ENCODE measurements around the gene CD93. TPM values are rescaled to one million over a fixed set of nuclear protein-coding genes. Genes with fewer than 3 reads are reported as not detected.

CD93 gene
- polyA plus RNA-seq, 2 of the 4 experiments (the other 2 are of a cell fraction) = not detected

- ChIA-PET POLR2A (no interaction called here), CTCF (no interaction called here)
- FAIRE-seq = no peak
- no peak for ATAC-seq
- TF ChIP-seq FOXS1 (CRISPR knock-in tag; IDR thresholded peaks at IDR 0.05) = no peak
- no peak for TF ChIP-seq ZC3H11A (IDR thresholded peaks at IDR 0.05)
- TF ChIP-seq NFE2L2 (conservative IDR thresholded peaks at IDR 0.05; ENCODE audit: low read length) = no peak
- TF ChIP-seq ATOH8 (CRISPR knock-in tag; IDR thresholded peaks at IDR 0.05; ENCODE audit: low read depth) = no peak
- TF ChIP-seq HOXB5 (CRISPR knock-in tag; IDR thresholded peaks at IDR 0.05) = no peak
- TF ChIP-seq MAX (IDR thresholded peaks at IDR 0.05) = no peak
- TF ChIP-seq NR3C1 (IDR thresholded peaks at IDR 0.05) = no peak
- no peak for TF ChIP-seq KDM5A (IDR thresholded peaks at IDR 0.05)
- no peak for TF ChIP-seq POLR2A (IDR thresholded peaks at IDR 0.05; ENCODE audit: low read length)
- TF ChIP-seq TFCP2L1 (CRISPR knock-in tag; IDR thresholded peaks at IDR 0.05) = no peak
- no peak for TF ChIP-seq KDM1A (IDR thresholded peaks at IDR 0.05; ENCODE audit: low read depth)
- no peak for TF ChIP-seq CBX8 (IDR thresholded peaks at IDR 0.05)
- H3K4me2 ChIP-seq = no peak overlapping the region
- H3K9me3 ChIP-seq = no peaks in the 10 kb centered on the region
- 43% methylated on average over 9 of the region's 9 CpGs for WGBS (ENCODE audit: missing lambda C conversion rate)
- H3K27ac ChIP-seq = no peak overlapping the region
- H3K4me1 ChIP-seq = no peaks in the 10 kb centered on the region
- DNase-seq (ENCODE audit: low read depth in 1 of 2, low spot score in 1 of 2) = no peak
- H3K4me3 ChIP-seq = no peak overlapping the region
Observed at GRCh38 chr20:23087587-23088251, 1.6 kb upstream of the CD93 start.

- ATAC-seq (no peak), FAIRE-seq (no peak), DNase-seq (ENCODE audit: low read depth in 1 of 2, low spot score in 1 of 2) (no peak)
- ChIA-PET POLR2A (no interaction called here), CTCF (interaction anchor here (1.1 to 1.2 kb wide), 2 partner anchors 10 to 25 kb away, joined by 3 to 5 read pairs; no protein-coding TSS in a partner anchor)
- Histone ChIP-seq H3K4me1 (no peaks in the 10 kb centered on the region), H3K4me2 (no peak overlapping the region), H3K4me3 (no peak overlapping the region), H3K27ac (no peak overlapping the region), H3K9me3 (no peaks in the 10 kb centered on the region)
- 79% methylated on average over 14 of the region's 14 CpGs for WGBS (ENCODE audit: missing lambda C conversion rate)
- TF ChIP-seq KDM5A (IDR thresholded peaks at IDR 0.05) (no peak), TP53 (CRISPR knock-in tag; IDR thresholded peaks at IDR 0.05) (no peak), EP300 (IDR thresholded peaks at IDR 0.05) (no peak), RCOR1 (IDR thresholded peaks at IDR 0.05; ENCODE audit: low read depth, low read length) (no peak), CTCF (IDR thresholded peaks at IDR 0.05) (no peak), NFE2L2 (conservative IDR thresholded peaks at IDR 0.05; ENCODE audit: low read length) (no peak)
Observed at GRCh38 chr20:23086931-23087411, 847 bp upstream of the CD93 start.

- Histone ChIP-seq H3K4me3 (no peak overlapping the region), H3K4me2 (no peak overlapping the region), H3K27ac (no peak overlapping the region), H3K4me1 (no peaks in the 10 kb centered on the region), H3K9me3 (no peaks in the 10 kb centered on the region)
- TF ChIP-seq HOXB13 (CRISPR knock-in tag; IDR thresholded peaks at IDR 0.05; ENCODE audit: low read depth) (no peak), POLR2AphosphoS2 (conservative IDR thresholded peaks at IDR 0.05; ENCODE audit: low read length) (no peak), MAFK (IDR thresholded peaks at IDR 0.05; ENCODE audit: partially characterized antibody) (no peak), JUN (IDR thresholded peaks at IDR 0.05) (no peak)
- FAIRE-seq = no peak
- POLR2A ChIA-PET = no interaction called here
- CTCF ChIA-PET = interaction anchor here (1.2 to 1.3 kb wide), 2 partner anchors 9 to 24 kb away, joined by 4 to 5 read pairs; no protein-coding TSS in a partner anchor
- DNase-seq (ENCODE audit: low read depth in 1 of 2, low spot score in 1 of 2) = no peak
- WGBS (ENCODE audit: missing lambda C conversion rate) = 85% methylated on average over 22 of the region's 23 CpGs
- ATAC-seq = no peak
Observed at GRCh38 chr20:23085436-23086055, 578 bp downstream of the CD93 start.
